ENCODE measurements around the gene C1orf159.

- no peak for TF ChIP-seq ZNF24 (tag by site-specific recombination; IDR thresholded peaks at IDR 0.05)
- TF ChIP-seq TSHZ1 (tag by site-specific recombination; IDR thresholded peaks at IDR 0.05; ENCODE audit: borderline replicate concordance): no peak
- TF ChIP-seq CTCF (tag by site-specific recombination; IDR thresholded peaks at IDR 0.05): no peak
- TF ChIP-seq OSR2 (tag by site-specific recombination; IDR thresholded peaks at IDR 0.05): no peak
- TF ChIP-seq ZNF26 (tag by site-specific recombination; IDR thresholded peaks at IDR 0.05): no peak
- TF ChIP-seq ZNF561 (tag by site-specific recombination; IDR thresholded peaks at IDR 0.05; ENCODE audit: borderline replicate concordance): no peak
These were observed 60.9 kb downstream of the C1orf159 start for GRCh38 chr1:1054971-1055370.
